Measurements from ENCODE around the gene APOL3. TPM values are rescaled to one million over a fixed set of nuclear protein-coding genes. Genes with fewer than 3 reads are reported as not detected.
"Not testable (repeated sequence)": the region's sequence is repeated elsewhere in the genome, so short reads cannot be mapped to it uniquely, and the experiment has no call there.

Gene APOL3
- total RNA-seq, 1 experiment from 2014 or later, result 3.2 TPM

- no peak for DNase-seq (ENCODE audit: low read depth, low spot score)
- Histone ChIP-seq H3K9me3 (ENCODE audit: control insufficient read depth, insufficient read depth, low read depth, low read length) (no peaks in the 10 kb centered on the region), H3K4me1 (ENCODE audit: control insufficient read depth, insufficient read depth, low read length) (no peaks in the 10 kb centered on the region), H3K27ac (ENCODE audit: low read length) (no peak overlapping the region), H3K4me3 (ENCODE audit: low read depth in 2 of 2, low read length in 2 of 2) (no peak overlapping the region), H3K27me3 (ENCODE audit: control insufficient read depth, insufficient read depth, low read length) (no peaks in the 10 kb centered on the region), H3K36me3 (ENCODE audit: control insufficient read depth, insufficient read depth, low read length) (no peaks in the 10 kb centered on the region)
- CTCF ChIA-PET, result no interaction called here
- in situ Hi-C loops (cut with HindIII; ENCODE audit: low pct_unique_long_range_greater_than_20kb, low sequenced_read_pairs) (no loop called here), intact Hi-C loops (cut with micrococcal nuclease; ENCODE audit: unreplicated experiment) (no loop called here)
- POLR2A ChIA-PET, result no interaction called here
- BruUV-seq (replicated peaks), result no TSS peak
- ATAC-seq, result no peak
- TF ChIP-seq REST (IDR thresholded peaks at IDR 0.05; ENCODE audit: insufficient read depth in 1 of 2, low read depth in 2 of 2, low read length in 1 of 2) (no peak), POLR2AphosphoS5 (IDR thresholded peaks at IDR 0.05; ENCODE audit: low read depth, low read length) (no peak), SIN3A (IDR thresholded peaks at IDR 0.05; ENCODE audit: borderline replicate concordance, insufficient read depth, low read depth, low read length) (no peak), TCF7L2 (IDR thresholded peaks at IDR 0.05; ENCODE audit: low read depth, low read length) (no peak), CTCF (IDR thresholded peaks at IDR 0.05) (no peak)
These were observed 60.3 kb downstream of the APOL3 start for GRCh38 chr22:36100134-36100824.

GRCh38 chr22:36099561-36099960, 61.0 kb downstream of the APOL3 start:
- H3K4me3 ChIP-seq (ENCODE audit: low read depth in 2 of 2, low read length in 2 of 2); ATAC-seq; H3K27ac ChIP-seq (ENCODE audit: low read length); BruUV-seq (replicated peaks); CTCF ChIA-PET; H3K27me3 ChIP-seq (ENCODE audit: control insufficient read depth, insufficient read depth, low read length); H3K36me3 ChIP-seq (ENCODE audit: control insufficient read depth, insufficient read depth, low read length); H3K4me1 ChIP-seq (ENCODE audit: control insufficient read depth, insufficient read depth, low read length); intact Hi-C loops (cut with micrococcal nuclease; ENCODE audit: unreplicated experiment); DNase-seq (ENCODE audit: low read depth, low spot score); in situ Hi-C loops (cut with HindIII; ENCODE audit: low pct_unique_long_range_greater_than_20kb, low sequenced_read_pairs); POLR2A ChIA-PET; H3K9me3 ChIP-seq (ENCODE audit: control insufficient read depth, insufficient read depth, low read depth, low read length): not testable (repeated sequence)

GRCh38 chr22:36097880-36098279, 62.7 kb downstream of the APOL3 start:
- Histone ChIP-seq H3K27ac (ENCODE audit: low read length) (no peak overlapping the region), H3K4me3 (ENCODE audit: low read depth in 2 of 2, low read length in 2 of 2) (no peak overlapping the region), H3K9me3 (ENCODE audit: control insufficient read depth, insufficient read depth, low read depth, low read length) (no peaks in the 10 kb centered on the region), H3K36me3 (ENCODE audit: control insufficient read depth, insufficient read depth, low read length) (no peaks in the 10 kb centered on the region), H3K4me1 (ENCODE audit: control insufficient read depth, insufficient read depth, low read length) (no peaks in the 10 kb centered on the region), H3K27me3 (ENCODE audit: control insufficient read depth, insufficient read depth, low read length) (no peaks in the 10 kb centered on the region)
- DNase-seq (ENCODE audit: low read depth, low spot score) (no peak), ATAC-seq (no peak)
- BruUV-seq (replicated peaks), result no TSS peak
- intact Hi-C loops (cut with micrococcal nuclease; ENCODE audit: unreplicated experiment), result no loop called here
- ChIA-PET CTCF (no interaction called here), POLR2A (no interaction called here)
- in situ Hi-C loops (cut with HindIII; ENCODE audit: low pct_unique_long_range_greater_than_20kb, low sequenced_read_pairs), result no loop called here
- TF ChIP-seq TCF7L2 (IDR thresholded peaks at IDR 0.05; ENCODE audit: low read depth, low read length) (no peak), REST (IDR thresholded peaks at IDR 0.05; ENCODE audit: insufficient read depth in 1 of 2, low read depth in 2 of 2, low read length in 1 of 2) (no peak), CTCF (IDR thresholded peaks at IDR 0.05) (no peak), POLR2AphosphoS5 (IDR thresholded peaks at IDR 0.05; ENCODE audit: low read depth, low read length) (no peak), SIN3A (IDR thresholded peaks at IDR 0.05; ENCODE audit: borderline replicate concordance, insufficient read depth, low read depth, low read length) (no peak)
